GM19438 (cell line): Measurements from ENCODE around the gene TMEM219.

ENCODE experiments used
- ATAC-seq: cut with Tn5 transposase; IDR thresholded peaks from one replicate; pipeline ENCODE4 v1.9.1; 2021; ENCODE audit warnings: low read depth; ENCODE audit not compliant: unreplicated experiment

Gene TMEM219

GRCh38 chr16:29993903-29994599 lies 32.2 kb downstream of the TMEM219 start:
- ATAC-seq = no peak

GRCh38 chr16:29994600-29995323 lies 32.9 kb downstream of the TMEM219 start:
- ATAC-seq = no peak

- ATAC-seq = peak; percentile 59
Measured at GRCh38 chr16:29995324-29995910, 33.5 kb downstream of the TMEM219 start, which contains the start of gene HIRIP3. Gene HIRIP3 (minus strand): TSS chr16:29995617. CDS start chr16:29995605, 12 bp downstream.

GRCh38 chr16:29995911-29996765 lies 34.3 kb downstream of the TMEM219 start, which contains the start of gene INO80E:
Gene INO80E (plus strand): TSS chr16:29996241. CDS start chr16:29996311, 70 bp downstream.
- ATAC-seq = peak; percentile 91

GRCh38 chr16:29996766-29997250 lies 34.9 kb downstream of the TMEM219 start:
- ATAC-seq = no peak

DNA sequence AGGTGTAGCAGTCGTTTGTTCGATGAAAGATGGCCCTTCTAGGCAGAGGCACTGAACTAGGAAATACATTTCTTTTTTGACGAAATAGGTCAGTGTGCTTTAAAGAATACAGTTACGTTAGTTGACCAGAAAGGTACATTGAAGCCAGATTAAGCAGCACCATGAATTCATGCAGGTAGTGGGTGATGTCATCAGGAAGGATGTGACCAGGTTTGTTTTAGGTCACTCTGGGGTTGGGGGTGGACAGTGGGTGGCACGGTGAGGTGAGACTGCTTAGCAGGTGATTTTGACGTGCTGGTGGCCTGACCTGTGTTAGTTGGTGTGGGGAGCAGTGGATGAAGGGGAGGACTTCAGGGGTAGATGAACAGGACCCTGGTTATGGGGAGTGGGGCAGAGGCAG lies 37.7 kb downstream of the TMEM219 start:
- ATAC-seq = no peak

- ATAC-seq = no peak
Measured at GRCh38 chr16:30000735-30001631, 39.1 kb downstream of the TMEM219 start.

DNA sequence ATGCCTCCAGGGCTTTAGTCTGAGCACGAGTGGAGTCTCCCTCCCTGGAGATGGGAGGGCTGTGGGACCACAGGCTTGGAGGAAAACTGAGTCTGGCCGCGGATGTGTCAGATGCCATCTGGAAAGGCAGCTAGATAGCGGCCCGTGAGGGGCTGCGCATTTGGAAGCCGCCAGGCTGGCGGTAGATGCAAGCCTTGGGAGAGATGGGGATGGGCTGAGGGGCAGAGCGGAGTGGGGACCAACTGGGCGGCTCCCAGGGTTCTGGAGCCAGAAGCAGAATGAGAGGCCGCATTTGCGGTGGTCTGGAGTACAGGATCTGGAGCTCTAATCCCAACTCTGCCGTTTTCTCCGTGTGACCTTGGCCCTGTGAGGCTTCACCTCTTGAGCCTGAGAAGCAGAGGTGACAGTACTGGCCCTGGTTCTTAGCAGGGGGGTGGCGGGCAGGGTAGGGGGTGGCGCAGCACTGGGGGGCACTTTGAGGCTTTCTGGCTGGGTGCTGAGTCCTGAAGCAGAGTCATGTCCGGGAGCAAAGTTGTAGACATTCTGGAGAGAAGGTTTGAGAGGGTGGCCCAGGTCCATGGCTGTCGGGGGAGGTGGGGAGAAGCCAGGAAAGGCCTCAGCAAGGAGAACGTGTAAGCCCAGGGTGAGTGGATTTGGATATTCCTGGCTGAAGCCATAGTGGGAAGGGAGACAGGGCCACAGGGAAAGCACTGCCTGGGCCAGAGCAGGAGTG lies 40.9 kb downstream of the TMEM219 start:
- ATAC-seq = no peak

- no peak for ATAC-seq
Measured at GRCh38 chr16:30003670-30004423, 42.0 kb downstream of the TMEM219 start.

GRCh38 chr16:30004424-30004776 lies 42.5 kb downstream of the TMEM219 start:
- no peak for ATAC-seq

DNA sequence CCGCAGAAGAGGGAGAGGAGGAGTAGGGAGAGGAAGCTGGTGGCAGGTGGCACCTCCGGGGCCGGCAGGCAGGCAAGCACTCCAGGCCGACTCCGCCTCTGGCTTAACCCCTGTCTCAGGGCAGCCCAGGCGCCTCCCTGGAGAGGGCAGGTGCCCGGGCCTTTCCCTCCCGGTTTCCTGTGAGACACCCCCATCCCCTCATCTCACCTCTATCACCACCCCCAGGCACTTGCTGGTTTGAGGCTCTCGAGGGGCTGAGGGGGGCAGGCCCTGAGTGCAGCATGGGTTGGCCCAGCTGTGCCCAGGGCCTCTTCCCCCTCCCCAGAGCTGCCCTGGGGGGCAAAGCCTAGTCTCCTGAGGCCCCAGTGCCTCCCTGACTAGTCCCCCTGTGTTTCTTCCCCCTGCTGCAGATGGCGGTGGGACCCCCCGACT lies 42.9 kb downstream of the TMEM219 start:
- no peak for ATAC-seq

DNA sequence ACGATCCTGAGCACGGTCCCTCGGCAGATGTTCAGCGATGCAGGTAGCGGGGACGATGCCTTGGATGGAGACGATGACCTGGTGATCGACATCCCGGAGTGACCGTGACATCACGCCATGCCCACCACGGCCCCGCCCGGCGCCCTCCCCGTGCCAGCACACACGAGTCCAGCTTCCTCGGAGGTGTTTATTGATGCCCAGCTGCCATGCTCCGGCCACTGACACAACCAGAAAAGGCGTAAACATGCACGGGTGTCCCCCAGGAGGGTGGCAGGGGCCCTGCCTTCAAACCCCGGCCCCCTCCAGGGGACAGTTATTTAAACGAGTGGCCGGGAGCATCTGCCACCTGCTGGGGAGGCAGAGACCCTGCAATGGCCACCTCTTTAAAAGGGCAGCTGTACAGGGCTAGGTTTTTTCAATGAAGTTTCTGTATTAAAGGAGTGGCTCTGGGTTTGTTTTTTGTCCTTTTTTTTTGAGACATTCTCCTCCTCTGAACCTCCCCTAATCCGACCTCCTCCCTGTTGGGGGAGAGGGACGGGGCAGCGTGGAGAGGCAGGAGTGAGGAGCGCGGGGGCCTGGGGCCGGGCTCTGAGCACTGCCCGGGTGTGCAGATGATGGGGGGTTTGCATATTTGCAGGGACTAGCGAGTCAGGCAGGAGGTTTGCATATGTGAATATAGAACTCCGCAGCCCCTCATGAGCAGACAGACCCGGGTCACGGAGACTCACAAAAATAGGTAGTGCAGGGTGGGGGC lies 43.6 kb downstream of the TMEM219 start:
- ATAC-seq = no peak

- ATAC-seq = no peak
Measured at GRCh38 chr16:30006095-30006473, 44.2 kb downstream of the TMEM219 start.

- ATAC-seq = no peak
Measured at GRCh38 chr16:30006659-30007377, 44.9 kb downstream of the TMEM219 start.

DNA sequence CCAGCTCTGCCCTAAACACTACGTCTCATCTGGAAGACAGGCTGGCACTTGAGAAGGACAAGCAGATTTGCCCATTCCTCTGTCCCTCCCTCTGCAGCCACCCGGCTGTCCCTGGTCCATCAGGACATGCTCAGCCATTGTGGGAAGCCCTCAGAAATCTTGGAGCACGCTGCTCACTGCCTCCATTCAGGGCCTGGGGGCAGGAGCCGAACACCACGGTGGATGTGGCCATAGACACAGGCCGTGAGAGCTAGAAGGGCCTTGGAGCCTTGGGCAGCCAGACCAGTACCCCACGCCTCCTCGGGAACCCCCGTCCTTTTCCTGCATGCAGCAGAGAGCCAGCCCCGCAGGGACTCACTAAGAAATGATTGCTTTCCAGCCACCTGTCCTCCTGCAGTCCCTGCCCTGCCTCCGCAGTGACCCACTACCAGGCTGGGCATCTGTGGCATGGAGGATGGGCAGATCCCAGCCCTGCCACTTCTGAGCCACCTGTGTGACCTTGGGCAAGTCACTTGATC lies 45.6 kb downstream of the TMEM219 start:
- no peak for ATAC-seq

GRCh38 chr16:30009085-30009862 lies 47.4 kb downstream of the TMEM219 start:
- ATAC-seq = no peak
